T-helper 2 cell treated with Interferon-gamma antibody and Interleukin-4, amounts not matched to agents 5 μg/mL and 100 μg/mL, for 36 hours (primary cell): ENCODE results near the gene SUPT20HL2.
"Not testable (repeated sequence)": the region's sequence is repeated elsewhere in the genome, so short reads cannot be mapped to it uniquely, and the experiment has no call there.

Experiments used
- DNase-seq: peaks from one replicate; pipeline ENCODE4 v3.0.0; 2021; ENCODE audit warnings: low spot score
- H3K27ac Mint-ChIP-seq: one replicate; pipeline ENCODE4 v1.8.0; 2021; ENCODE audit warnings: mild to moderate bottlenecking, mixed read lengths
- H3K27me3 Mint-ChIP-seq: one replicate; pipeline ENCODE4 v1.8.0; 2021; ENCODE audit warnings: low read depth, mixed read lengths
- H3K36me3 Mint-ChIP-seq: one replicate; pipeline ENCODE4 v1.8.0; 2021; ENCODE audit warnings: low read depth, mixed read lengths
- H3K4me1 Mint-ChIP-seq: one replicate; pipeline ENCODE4 v1.8.0; 2021; ENCODE audit warnings: low read depth, mixed read lengths
- H3K4me3 Mint-ChIP-seq: one replicate; pipeline ENCODE4 v1.8.0; 2022; ENCODE audit warnings: mild to moderate bottlenecking, moderate library complexity, mixed read lengths
- H3K9me3 Mint-ChIP-seq: one replicate; pipeline ENCODE4 v1.8.0; 2021; ENCODE audit warnings: mixed read lengths

SUPT20HL2 gene

GRCh38 chrX:24314019-24314635 lies at the start of gene SUPT20HL2:
TSS of gene SUPT20HL2 (minus strand) at chrX:24314069. CDS start at chrX:24313315, 754 bp downstream.
- no peaks in the 10 kb centered on the region for H3K4me1 Mint-ChIP-seq
- DNase-seq, result no peak
- no peak within 1 kb of the TSS for H3K4me3 Mint-ChIP-seq
- H3K27me3 Mint-ChIP-seq, result no peaks in the 10 kb centered on the region
- H3K9me3 Mint-ChIP-seq, result no peaks in the 10 kb centered on the region
- no peaks in the 10 kb centered on the region for H3K36me3 Mint-ChIP-seq
- H3K27ac Mint-ChIP-seq, result no peak within 1 kb of the TSS

- not testable (repeated sequence) for H3K27me3 Mint-ChIP-seq, H3K27ac Mint-ChIP-seq, H3K4me1 Mint-ChIP-seq, H3K9me3 Mint-ChIP-seq, H3K4me3 Mint-ChIP-seq, H3K36me3 Mint-ChIP-seq, DNase-seq
Measured at GRCh38 chrX:24362089-24362745, 48.3 kb upstream of the SUPT20HL2 start.

- H3K9me3 Mint-ChIP-seq, result no peaks in the 10 kb centered on the region
- no peak within 1 kb of the TSS for H3K4me3 Mint-ChIP-seq
- H3K27ac Mint-ChIP-seq, result no peak within 1 kb of the TSS
- DNase-seq, result no peak
- H3K4me1 Mint-ChIP-seq, result no peaks in the 10 kb centered on the region
- H3K36me3 Mint-ChIP-seq, result no peaks in the 10 kb centered on the region
- no peaks in the 10 kb centered on the region for H3K27me3 Mint-ChIP-seq
Measured at GRCh38 chrX:24360272-24360671, 46.4 kb upstream of the SUPT20HL2 start, which contains the start of gene SUPT20HL1. TSS of gene SUPT20HL1 (plus strand) at chrX:24360639. CDS start at chrX:24362761, 2,122 bp downstream.

GRCh38 chrX:24357106-24357505 lies 43.2 kb upstream of the SUPT20HL2 start:
- Mint-ChIP-seq H3K9me3 (no peaks in the 10 kb centered on the region), H3K27ac (no peak overlapping the region)

GRCh38 chrX:24355095-24355494 lies 41.2 kb upstream of the SUPT20HL2 start:
- no peaks in the 10 kb centered on the region for H3K36me3 Mint-ChIP-seq
- DNase-seq, result no peak

More at GRCh38 chrX:24357106-24357505, 43.2 kb upstream of the SUPT20HL2 start:
- Mint-ChIP-seq H3K4me1 (no peaks in the 10 kb centered on the region), H3K4me3 (no peak overlapping the region), H3K36me3 (no peaks in the 10 kb centered on the region), H3K27me3 (no peaks in the 10 kb centered on the region)
- DNase-seq, result no peak

GRCh38 chrX:24350217-24350616 lies 36.3 kb upstream of the SUPT20HL2 start:
- Mint-ChIP-seq H3K9me3 (no peaks in the 10 kb centered on the region), H3K4me3 (no peak overlapping the region), H3K27ac (no peak overlapping the region), H3K4me1 (no peaks in the 10 kb centered on the region), H3K36me3 (no peaks in the 10 kb centered on the region), H3K27me3 (no peaks in the 10 kb centered on the region)
- DNase-seq, result no peak

More at GRCh38 chrX:24355095-24355494, 41.2 kb upstream of the SUPT20HL2 start:
- no peak overlapping the region for H3K27ac Mint-ChIP-seq
- H3K4me1 Mint-ChIP-seq, result no peaks in the 10 kb centered on the region
- H3K4me3 Mint-ChIP-seq, result no peak overlapping the region
- no peaks in the 10 kb centered on the region for H3K9me3 Mint-ChIP-seq
- H3K27me3 Mint-ChIP-seq, result no peaks in the 10 kb centered on the region

GRCh38 chrX:24347881-24348280 lies 34.0 kb upstream of the SUPT20HL2 start:
- no peak overlapping the region for H3K4me3 Mint-ChIP-seq
- no peaks in the 10 kb centered on the region for H3K9me3 Mint-ChIP-seq
- H3K27ac Mint-ChIP-seq, result no peak overlapping the region
- DNase-seq, result no peak
- peaks cover 1% of the 10 kb centered on the region for H3K4me1 Mint-ChIP-seq
- no peaks in the 10 kb centered on the region for H3K27me3 Mint-ChIP-seq
- H3K36me3 Mint-ChIP-seq, result no peaks in the 10 kb centered on the region

GRCh38 chrX:24343719-24344118 lies 29.9 kb upstream of the SUPT20HL2 start:
- Mint-ChIP-seq H3K4me1 (peaks cover 1% of the 10 kb centered on the region), H3K27me3 (no peaks in the 10 kb centered on the region), H3K27ac (no peak overlapping the region), H3K9me3 (no peaks in the 10 kb centered on the region), H3K36me3 (no peaks in the 10 kb centered on the region), H3K4me3 (peak overlapping the region; percentile 56)
- DNase-seq, result peak; percentile 4

GRCh38 chrX:24341795-24342194 lies 27.9 kb upstream of the SUPT20HL2 start:
- no peaks in the 10 kb centered on the region for H3K36me3 Mint-ChIP-seq
- H3K4me1 Mint-ChIP-seq, result peaks cover 1% of the 10 kb centered on the region
- H3K27me3 Mint-ChIP-seq, result no peaks in the 10 kb centered on the region
- no peak for DNase-seq
- H3K27ac Mint-ChIP-seq, result no peak overlapping the region
- H3K4me3 Mint-ChIP-seq, result no peak overlapping the region
- H3K9me3 Mint-ChIP-seq, result no peaks in the 10 kb centered on the region

- Mint-ChIP-seq H3K27me3 (no peaks in the 10 kb centered on the region), H3K4me1 (peaks cover 1% of the 10 kb centered on the region), H3K27ac (no peak overlapping the region), H3K9me3 (no peaks in the 10 kb centered on the region), H3K4me3 (no peak overlapping the region), H3K36me3 (no peaks in the 10 kb centered on the region)
- no peak for DNase-seq
Measured at GRCh38 chrX:24340501-24340900, 26.6 kb upstream of the SUPT20HL2 start.

GRCh38 chrX:24339911-24340310 lies 26.0 kb upstream of the SUPT20HL2 start:
- Mint-ChIP-seq H3K27ac (no peak overlapping the region), H3K36me3 (no peaks in the 10 kb centered on the region), H3K9me3 (no peaks in the 10 kb centered on the region), H3K4me3 (no peak overlapping the region), H3K4me1 (peaks cover 1% of the 10 kb centered on the region), H3K27me3 (no peaks in the 10 kb centered on the region)
- DNase-seq, result no peak

GRCh38 chrX:24335871-24336270 lies 22.0 kb upstream of the SUPT20HL2 start:
- no peak overlapping the region for H3K4me3 Mint-ChIP-seq
- H3K4me1 Mint-ChIP-seq, result no peaks in the 10 kb centered on the region
- H3K36me3 Mint-ChIP-seq, result no peaks in the 10 kb centered on the region
- H3K27ac Mint-ChIP-seq, result no peak overlapping the region
- no peak for DNase-seq
- no peaks in the 10 kb centered on the region for H3K9me3 Mint-ChIP-seq
- H3K27me3 Mint-ChIP-seq, result no peaks in the 10 kb centered on the region

GRCh38 chrX:24334461-24334860 lies 20.6 kb upstream of the SUPT20HL2 start:
- H3K4me3 Mint-ChIP-seq, result no peak overlapping the region
- DNase-seq, result no peak
- no peaks in the 10 kb centered on the region for H3K36me3 Mint-ChIP-seq
- no peak overlapping the region for H3K27ac Mint-ChIP-seq
- no peaks in the 10 kb centered on the region for H3K4me1 Mint-ChIP-seq
- H3K9me3 Mint-ChIP-seq, result no peaks in the 10 kb centered on the region
- no peaks in the 10 kb centered on the region for H3K27me3 Mint-ChIP-seq

- Mint-ChIP-seq H3K27me3 (no peaks in the 10 kb centered on the region), H3K4me1 (no peaks in the 10 kb centered on the region), H3K9me3 (no peaks in the 10 kb centered on the region), H3K36me3 (no peaks in the 10 kb centered on the region), H3K27ac (no peak overlapping the region), H3K4me3 (no peak overlapping the region)
- DNase-seq, result no peak
Measured at GRCh38 chrX:24333371-24333770, 19.5 kb upstream of the SUPT20HL2 start.
